ENCODE results near the gene PPEF1.

GRCh38 chrX:18874560-18875255 is 167.3 kb downstream of the PPEF1 start:
- no peak for TF ChIP-seq HDAC6 (IDR thresholded peaks at IDR 0.05; ENCODE audit: low read depth, low read length)
- no peak for TF ChIP-seq ZNF318 (CRISPR knock-in tag; IDR thresholded peaks at IDR 0.05)
- TF ChIP-seq POLR2A (IDR thresholded peaks at IDR 0.05; ENCODE audit: insufficient read depth in 1 of 2, low read depth in 2 of 2, low read length in 2 of 2), result no peak
- no peak for TF ChIP-seq SP2 (CRISPR knock-in tag; IDR thresholded peaks at IDR 0.05)
- TF ChIP-seq, protein P1, sequence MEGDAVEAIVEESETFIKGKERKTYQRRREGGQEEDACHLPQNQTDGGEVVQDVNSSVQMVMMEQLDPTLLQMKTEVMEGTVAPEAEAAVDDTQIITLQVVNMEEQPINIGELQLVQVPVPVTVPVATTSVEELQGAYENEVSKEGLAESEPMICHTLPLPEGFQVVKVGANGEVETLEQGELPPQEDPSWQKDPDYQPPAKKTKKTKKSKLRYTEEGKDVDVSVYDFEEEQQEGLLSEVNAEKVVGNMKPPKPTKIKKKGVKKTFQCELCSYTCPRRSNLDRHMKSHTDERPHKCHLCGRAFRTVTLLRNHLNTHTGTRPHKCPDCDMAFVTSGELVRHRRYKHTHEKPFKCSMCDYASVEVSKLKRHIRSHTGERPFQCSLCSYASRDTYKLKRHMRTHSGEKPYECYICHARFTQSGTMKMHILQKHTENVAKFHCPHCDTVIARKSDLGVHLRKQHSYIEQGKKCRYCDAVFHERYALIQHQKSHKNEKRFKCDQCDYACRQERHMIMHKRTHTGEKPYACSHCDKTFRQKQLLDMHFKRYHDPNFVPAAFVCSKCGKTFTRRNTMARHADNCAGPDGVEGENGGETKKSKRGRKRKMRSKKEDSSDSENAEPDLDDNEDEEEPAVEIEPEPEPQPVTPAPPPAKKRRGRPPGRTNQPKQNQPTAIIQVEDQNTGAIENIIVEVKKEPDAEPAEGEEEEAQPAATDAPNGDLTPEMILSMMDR (CRISPR knock-in tag; IDR thresholded peaks at IDR 0.05), result no peak
- no peak for TF ChIP-seq ESRRA (CRISPR knock-in tag; IDR thresholded peaks at IDR 0.05; ENCODE audit: low read depth)
- no peak for TF ChIP-seq POLR2AphosphoS5 (IDR thresholded peaks at IDR 0.05; ENCODE audit: low read depth, low read length)
- no peak for TF ChIP-seq CREB1 (IDR thresholded peaks at IDR 0.05)
- no peak for TF ChIP-seq CREB1 (CRISPR knock-in tag; IDR thresholded peaks at IDR 0.05)
- no peak for TF ChIP-seq YY1 (IDR thresholded peaks at IDR 0.05; ENCODE audit: insufficient read depth, insufficient replicate concordance, low read depth, low read length)
- TF ChIP-seq PTBP1 (IDR thresholded peaks at IDR 0.05; ENCODE audit: low read depth, low read length, poor library complexity, severe bottlenecking), result no peak
- no peak for TF ChIP-seq ZNF232 (CRISPR knock-in tag; IDR thresholded peaks at IDR 0.05; ENCODE audit: borderline replicate concordance)
- TF ChIP-seq SRF (IDR thresholded peaks at IDR 0.05; ENCODE audit: low read depth, low read length), result no peak
- no peak for TF ChIP-seq GFI1 (CRISPR knock-in tag; IDR thresholded peaks at IDR 0.05; ENCODE audit: borderline replicate concordance)

All from HepG2 (cell line).